HG02973 (cell line): ENCODE data around the gene CHST1.
A peak's percentile ranks its signal among the peaks of the same experiment; 100 is the strongest.

Source experiments
- ATAC-seq: cut with Tn5 transposase; IDR thresholded peaks from one replicate; pipeline ENCODE4 v1.9.1; 2021; ENCODE audit warnings: moderate library complexity; ENCODE audit not compliant: unreplicated experiment

Gene CHST1, protein sequence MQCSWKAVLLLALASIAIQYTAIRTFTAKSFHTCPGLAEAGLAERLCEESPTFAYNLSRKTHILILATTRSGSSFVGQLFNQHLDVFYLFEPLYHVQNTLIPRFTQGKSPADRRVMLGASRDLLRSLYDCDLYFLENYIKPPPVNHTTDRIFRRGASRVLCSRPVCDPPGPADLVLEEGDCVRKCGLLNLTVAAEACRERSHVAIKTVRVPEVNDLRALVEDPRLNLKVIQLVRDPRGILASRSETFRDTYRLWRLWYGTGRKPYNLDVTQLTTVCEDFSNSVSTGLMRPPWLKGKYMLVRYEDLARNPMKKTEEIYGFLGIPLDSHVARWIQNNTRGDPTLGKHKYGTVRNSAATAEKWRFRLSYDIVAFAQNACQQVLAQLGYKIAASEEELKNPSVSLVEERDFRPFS

DNA sequence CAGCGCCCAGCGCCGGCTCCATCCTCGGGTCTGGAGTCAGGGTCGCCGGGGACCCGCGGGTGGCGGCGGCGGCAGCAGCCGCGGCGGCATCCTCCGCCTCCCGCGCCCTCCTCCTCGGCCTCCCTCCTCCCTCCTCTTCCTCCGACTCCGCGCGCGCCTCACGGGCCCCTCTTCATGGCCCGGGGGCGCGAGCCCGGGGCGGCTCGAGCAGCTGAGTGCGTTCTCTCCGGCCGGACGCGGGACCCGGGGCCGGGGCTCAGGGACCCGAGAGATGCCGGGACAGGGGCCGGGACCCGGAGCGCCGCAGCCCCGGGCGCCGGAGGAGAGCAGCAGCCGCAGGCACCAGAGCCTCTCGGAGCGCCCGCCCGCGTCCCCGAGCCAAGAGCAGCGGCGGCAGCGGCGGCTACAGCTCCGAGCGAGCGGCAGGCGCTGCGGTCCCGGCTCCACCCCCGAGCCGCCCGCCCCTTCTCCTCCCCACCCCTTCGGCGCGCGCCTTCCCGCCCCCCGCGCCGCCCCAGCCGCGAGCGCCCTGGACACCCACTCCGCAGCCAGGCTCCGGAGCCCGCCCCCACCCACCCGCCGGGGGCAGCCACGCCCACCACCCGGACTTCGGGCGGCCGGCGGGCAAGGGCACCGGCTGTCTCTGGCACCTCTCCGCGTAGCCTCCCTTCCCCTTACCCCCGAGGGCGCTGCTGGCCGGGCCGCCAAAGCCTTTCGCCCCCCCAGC, at the start of gene CHST1:
TSS of gene CHST1 (minus strand) at position 417 of the 727 bp plus-strand sequence. CDS start 14,699 bp downstream, outside the sequence.
- ATAC-seq, result no peak

DNA sequence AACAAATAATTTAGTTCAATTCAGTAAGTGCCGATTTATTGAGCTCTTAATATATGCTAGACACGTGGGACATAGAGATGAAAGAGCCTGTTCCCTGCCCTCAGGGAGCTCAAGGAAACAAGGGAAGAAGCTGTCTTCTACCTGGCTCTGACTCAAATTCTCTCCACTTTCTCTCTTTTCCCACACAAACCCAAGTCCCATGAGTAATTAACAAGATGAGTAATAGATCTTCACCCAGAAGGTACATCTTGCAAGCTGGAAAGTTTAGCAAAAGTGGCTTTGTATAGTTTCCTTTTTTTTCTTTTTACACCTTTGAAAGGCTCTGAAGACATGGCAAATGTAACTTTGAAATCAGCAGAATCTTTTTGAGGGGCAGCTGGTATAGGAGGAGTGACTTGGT, 48.2 kb upstream of the CHST1 start:
- ATAC-seq, result no peak

DNA sequence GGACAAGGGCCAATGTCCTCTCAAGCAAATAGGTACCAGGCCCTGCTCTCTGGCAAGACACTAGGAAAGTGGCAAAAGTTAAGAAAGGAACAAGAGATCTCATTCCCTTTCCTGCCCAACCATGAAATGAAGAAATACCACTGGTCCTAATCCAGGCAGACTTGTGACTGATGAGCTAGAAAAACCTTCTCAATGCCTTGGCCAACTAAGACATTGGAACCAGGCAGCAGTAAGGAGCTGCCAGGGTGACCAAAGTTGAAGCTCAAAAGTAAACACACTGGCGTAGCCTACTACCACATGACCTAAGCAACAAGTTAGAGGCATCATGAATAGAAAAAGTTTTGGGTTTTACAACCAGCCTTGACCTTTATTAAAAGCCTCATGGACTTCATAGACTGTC, 45.1 kb upstream of the CHST1 start:
- ATAC-seq, result no peak

DNA sequence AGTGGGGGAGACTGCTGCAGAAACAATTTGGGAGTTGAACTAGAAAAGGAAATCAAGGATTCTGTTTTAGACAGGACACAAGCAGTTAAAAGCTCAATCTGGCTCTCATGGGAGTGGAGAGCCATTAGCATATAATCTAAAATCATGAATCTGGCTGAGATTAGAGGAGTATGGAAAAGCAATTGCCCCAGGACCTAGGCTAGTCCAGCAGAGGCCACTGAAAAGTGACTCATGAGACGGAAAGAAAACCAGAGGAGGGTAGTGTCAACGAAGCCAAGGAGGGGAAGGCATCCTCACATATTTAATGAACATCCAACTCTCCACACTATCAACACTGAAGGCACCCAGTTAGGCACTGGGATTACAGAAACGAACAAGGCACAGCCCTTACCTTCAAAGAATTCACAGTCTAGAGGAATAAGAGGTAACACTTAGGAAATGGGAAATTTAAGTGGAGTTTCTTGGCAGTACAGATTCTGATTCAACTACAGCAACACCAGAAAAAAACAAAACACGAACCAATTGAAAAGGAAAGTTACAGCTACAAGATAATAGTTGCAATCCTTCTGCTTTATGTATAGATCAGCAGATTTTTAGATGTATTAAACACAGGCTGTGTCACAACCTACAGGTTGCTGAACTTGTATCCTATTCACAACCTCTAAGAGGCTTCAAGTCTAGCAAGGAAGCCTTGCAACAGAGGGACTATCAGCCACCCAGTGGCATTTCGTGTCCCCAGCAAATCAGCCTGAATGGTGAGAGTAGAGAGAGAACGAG, 43.7 kb upstream of the CHST1 start:
- no peak for ATAC-seq

DNA sequence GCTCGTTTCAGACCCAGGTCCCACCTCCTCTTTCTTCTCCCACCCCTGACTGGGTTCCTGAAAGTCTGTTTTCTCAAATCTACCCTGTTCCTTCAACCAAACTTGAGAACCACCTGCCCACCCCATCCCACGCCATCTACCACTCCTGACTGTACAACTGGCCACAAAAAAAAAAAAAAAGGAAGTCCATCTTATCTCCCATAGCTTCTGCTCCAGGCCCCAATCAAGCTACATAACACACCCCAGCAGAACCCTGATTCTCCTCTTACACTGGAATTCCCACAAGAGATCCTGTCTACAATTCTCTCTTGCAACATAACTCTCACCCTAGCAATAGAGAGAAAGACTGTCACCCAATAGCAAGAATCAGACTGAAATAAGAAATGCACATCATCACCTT, 39.2 kb upstream of the CHST1 start:
- ATAC-seq, result no peak

DNA sequence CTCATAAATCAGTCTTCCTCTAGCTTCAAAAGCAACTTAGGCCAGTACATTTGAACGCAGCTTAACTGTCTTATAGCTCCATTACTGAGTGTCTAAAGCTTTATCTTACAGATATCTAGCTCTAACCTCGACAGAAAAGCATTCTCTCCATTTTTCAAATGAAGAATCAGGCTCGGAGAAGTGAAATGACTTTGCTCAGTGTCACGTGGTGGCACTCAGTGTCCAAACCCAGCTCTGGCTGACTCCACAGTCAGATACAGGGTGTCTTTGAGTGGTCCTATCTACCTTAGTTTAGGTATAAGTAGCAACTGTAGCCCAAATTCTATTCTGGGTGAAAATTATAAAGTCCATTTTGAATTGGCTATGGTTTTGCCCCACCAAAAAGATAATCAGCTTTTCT, 38.7 kb upstream of the CHST1 start:
- ATAC-seq, result no peak

DNA sequence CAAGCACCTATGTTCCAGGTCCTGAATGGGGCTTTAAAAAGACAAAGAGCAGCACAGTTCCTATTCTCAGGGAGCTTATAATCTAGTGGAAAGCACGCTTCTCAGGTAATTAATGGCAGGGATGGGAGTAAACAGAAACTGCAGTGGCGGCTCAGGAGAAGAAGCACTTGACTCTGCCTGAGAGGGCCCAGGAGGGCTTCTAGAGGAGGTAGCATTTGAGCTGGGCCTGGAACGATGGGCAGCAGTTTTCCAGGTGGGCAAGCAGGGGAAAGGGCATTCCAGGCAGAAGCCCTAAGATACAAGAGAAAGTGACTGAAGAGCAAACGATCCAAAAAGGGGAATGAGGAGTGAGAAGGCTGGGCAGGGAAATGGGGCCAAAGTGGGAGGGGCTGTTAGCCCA, 37.1 kb upstream of the CHST1 start:
- ATAC-seq, result no peak

DNA sequence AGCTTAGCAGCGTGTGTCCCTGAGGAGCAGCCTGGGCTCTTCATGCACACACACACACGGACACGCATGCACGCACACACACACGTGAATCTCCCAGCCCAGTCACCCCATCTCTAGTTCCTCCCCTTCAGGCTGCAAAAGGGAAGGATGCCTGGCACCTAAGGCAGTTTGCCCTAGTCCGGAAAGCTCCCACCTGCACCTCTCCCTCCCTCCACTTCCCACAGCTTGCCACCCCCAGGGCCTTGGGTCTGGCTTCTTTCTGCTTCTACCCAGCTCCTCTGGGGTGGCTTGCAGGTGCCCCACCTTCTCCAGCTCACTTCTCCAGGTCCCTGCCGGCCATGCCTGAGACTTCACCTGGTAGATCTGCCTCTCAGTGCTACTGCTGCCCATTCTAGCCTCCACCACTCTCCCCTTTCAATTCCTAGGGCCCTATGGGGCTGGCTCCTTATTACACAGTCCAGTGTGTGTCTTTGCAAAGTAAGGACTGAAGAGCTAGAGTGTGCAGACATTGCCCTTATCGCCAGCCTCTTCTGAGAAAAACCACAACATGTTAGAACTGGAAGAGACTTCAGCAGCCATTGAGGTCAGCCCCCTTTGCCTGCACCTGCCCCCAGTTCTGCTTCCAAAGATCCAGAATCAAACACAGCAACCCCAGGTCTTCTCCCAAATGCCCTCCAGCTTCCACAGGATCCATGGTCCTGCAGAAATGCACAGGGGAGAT, 33.5 kb upstream of the CHST1 start:
- ATAC-seq, result no peak

DNA sequence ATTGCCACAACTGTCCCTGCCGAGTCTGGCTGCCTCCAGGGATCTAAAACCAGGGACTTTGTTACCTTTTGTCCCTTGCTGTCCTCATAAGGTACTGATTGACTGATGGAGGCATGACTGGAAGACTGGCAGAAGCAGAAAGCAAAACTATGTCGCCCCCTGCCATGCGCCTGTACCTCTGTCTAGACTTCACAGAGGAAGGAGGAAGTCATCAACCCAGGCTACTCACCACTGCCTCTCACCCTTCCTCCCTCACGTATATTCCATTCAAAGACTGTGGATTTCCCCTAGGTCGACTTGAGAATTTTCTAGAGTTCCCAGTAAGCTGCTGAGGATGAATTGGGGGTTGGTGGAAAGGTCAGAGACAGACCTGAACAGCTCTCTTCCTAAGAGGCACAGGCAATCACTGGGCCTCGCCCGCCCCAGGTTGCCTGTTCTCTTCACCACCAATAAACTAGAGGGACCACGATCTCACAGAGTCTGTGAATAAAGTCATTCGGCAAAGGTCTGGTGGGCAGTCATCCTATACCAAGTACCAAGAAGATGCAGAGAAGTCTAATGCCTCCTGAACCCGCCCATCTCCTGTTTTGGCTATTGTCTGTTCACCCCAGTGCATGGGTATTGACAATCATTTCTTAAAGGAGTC, 27.5 kb upstream of the CHST1 start:
- no peak for ATAC-seq

DNA sequence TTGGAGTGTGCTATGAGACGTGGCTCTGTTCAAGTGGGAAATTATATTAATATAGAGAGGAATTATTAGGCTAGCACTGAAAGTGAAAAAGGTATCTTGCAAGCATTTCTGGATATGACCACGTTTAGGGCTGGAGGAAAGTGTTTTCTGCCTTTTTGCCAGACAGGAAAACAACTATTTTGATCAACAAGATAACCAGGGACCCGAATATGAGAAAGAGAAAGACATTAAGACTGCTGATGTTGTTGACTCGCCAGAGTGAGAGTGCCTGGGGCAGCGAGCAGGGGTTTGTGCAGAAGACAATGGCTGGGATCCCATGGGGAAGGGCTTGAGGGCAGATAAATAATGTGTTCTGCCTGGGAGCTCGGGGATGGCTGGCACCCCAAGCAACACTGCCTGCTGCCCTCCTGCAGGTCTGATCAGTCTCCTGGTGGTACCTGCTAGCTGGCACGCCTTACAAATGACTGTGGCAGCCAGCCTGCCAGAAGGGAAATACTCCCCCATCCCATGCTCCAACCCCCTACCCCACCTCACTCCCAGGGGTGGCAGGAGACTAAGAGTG, 23.1 kb upstream of the CHST1 start:
- no peak for ATAC-seq

DNA sequence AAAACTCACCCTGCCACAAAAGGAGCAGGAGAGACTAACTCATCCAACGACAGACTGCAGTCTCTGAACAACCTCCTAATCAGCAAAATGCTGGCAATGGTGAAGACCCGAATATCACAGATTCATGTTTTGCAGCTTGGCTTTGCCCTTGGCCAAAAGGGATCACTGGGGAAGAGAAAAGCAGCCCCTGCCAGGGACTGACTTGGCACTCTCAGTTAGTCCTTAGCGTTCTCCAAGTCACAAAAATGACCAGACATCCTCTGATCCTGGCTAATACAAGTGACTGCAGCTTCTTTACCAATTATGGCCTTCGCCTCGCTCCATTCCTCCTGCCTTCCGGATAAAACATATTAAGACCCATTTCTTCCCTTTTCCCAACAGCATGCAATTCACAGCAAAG, 22.4 kb upstream of the CHST1 start:
- ATAC-seq, result no peak

DNA sequence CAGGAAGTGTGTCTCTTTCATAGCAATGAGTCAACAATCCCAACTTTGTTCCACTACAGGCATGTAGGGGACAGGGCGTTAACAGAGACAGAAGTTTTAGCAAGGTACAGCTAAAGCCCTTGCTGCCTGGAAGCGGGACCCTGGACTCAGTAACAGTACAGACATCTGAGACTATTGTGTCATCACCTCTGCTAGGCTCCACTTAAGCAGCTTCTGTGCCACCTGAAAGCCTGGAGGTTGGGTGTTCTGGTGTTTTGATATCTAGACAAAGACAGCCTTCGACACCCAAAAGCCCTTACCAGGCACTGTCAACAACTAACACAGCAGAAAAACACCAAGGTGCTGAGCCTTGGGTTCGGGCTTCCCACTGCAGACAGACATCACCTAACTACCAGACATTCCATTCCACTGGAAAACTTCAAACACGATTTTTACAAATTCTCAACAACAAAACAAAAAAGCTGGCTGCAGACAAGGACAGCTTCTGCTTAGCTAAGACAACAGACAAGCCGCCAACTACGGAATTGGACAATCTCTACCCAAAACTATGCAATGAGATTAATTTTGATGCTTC, 20.6 kb upstream of the CHST1 start:
- no peak for ATAC-seq

DNA sequence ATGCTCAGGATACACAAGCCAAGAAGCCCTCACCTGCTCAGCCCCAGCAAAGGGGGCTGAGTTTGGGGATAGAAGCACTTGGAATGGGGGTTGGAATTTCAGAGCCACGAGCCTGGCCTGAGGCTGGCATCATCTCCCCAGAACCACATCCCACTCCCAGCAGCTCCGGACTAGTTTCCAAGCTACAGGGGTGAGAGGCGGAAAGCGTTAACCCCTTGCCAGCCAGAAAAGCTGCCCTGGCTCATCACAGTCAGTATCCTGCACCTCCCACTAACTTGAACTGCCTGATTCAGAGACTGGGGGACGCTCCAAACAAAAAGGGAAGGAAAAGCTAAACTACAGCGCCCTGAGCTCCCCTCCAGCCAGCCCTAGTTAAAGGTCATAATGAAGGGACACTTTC, 19.0 kb upstream of the CHST1 start:
- ATAC-seq, result no peak

DNA sequence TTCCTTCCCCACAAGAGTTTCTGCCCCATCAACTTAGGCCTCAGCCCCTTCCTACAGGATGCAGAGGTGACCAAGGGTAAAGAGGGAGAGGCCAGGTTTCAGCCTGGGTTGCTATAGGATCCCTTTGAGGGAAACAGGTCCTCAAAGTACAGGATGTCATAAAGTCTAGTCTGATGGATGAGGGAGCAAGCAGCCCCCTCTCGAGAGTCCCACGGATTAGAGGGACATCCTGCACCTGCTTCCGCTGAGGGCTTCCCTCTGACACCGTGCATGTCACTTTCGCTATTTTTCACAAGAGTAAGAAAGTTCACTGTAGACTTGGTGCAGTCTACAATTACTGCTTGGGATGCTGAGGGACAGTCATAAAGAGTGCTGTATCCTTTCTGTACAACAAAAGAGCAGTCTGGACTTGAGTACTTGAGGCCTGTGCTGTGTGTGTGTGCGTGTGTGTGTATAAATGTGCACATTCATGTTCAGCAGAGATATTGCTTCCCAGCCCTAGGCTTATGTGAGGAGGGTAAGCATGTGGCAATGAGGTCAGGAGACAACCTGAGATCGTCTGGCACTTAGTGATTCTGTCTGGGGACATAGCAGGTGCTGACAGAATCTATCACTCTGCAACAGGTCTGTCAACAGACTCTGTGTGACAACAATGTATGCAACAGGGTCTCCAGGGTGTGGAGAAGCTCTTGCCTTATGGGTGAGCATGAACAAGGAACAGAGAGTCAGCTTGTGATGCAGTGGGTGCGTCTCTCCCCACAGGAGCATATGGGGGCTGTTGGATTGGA, 18.0 kb upstream of the CHST1 start:
- ATAC-seq, result no peak

DNA sequence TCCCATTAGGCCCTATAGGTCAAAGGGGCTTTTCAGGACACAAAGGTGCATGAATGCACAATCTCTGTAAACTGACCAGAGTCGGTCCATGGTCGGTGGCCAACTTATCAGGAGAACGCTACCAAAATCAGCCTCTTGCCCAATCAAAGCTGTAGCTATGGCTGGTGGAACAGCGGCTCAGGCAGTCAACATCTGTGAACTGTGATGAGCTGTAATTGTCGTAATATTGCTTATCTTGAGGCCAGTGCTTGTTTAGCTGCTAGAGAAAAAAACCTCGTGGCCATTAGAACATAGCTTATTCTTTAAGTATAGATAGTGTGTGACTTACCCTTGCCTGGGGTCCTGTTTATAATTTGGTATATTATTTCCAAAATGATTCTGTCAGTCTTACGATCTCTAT, 14.4 kb upstream of the CHST1 start:
- no peak for ATAC-seq

DNA sequence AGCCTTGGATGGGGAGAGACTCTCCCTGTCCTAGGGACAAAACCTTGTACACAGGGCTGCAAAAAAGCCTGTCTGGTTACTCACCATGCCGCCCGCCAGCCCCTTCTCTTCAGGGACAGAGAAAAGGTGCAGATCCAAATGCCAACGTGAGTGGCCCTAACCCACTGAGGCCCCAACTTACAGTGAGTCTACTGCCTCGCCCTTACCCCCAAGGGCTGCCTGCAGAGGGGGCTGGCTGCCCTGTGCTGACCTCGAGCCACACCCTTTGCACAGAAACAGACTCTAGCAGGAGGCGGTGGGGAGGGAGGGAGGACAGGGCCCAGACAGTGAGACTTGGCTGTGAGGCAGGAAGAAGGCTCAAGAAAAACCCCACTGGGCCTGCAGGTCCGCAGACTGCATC, 13.6 kb upstream of the CHST1 start:
- ATAC-seq, result no peak

DNA sequence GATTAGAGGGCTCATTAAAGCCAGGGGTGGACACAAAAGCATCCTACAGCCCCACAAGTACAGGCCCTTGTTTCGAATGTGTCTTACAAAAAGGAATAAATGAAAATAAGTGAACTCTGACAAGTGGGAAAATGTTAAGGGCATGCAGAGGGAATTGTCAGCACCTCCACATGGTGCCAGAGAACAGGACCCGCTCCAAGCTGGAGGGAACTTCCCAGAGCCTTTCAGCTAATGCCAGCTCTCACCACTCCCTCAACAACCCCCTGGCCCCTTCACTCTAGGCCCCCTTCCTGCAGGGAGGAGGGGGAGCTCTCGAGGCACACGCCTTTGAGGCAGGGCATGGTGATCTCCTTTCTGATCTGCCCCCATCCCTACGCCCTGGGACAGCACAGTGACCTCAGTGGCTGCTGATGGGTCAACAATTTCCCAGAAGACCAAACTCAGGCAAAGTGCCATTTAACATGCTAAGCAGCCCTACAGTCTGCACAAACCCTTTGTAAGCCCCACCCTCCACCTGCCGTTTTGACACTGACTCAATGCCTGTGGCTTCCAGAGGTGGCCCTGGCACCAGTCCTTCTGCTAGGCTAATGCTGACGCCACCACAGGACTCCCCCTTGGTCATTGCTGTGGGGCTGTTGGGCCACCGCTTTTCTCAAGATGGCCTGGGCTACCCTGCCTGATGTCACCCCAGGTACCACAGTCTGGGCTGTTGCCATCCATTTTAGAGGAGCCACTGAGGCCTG, 12.5 kb upstream of the CHST1 start:
- no peak for ATAC-seq

DNA sequence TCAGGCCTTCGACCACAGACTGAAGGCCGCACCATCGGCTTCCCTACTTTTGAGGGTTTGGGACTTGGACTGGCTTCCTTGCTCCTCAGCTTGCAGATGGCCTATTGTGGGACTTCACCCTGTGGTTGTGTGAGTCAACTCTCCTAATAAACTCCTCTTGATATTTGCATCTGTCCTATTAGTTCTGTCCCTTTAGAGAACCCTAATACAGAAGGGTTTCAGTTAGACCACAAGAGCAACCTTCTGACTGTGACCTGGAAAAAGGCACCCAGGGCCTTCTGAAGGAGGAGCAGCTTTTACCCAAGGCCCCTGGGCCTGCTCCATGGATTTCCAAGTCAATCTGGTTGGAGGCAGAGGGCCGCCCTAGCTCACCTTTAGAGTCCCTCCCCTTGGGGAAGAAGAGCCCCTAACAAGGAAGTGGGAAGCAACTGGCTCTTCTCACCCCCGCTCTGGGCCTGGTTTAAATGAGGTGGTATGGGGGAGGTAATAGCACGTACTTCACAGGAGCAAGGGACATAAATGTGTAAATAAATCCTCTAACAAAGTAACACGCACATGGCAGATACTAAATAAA, 11.2 kb upstream of the CHST1 start:
- peak; percentile 86 for ATAC-seq
